ENCODE data around the gene KLHL8. TPM values are rescaled to one million over a fixed set of nuclear protein-coding genes. Genes with fewer than 3 reads are reported as not detected.

Gene KLHL8
- total RNA-seq, 2 donors from 2014 or later: 6.2 to 7.7 TPM

- H3K27ac ChIP-seq: no peak overlapping the region
- H3K4me3 ChIP-seq: no peak overlapping the region
- H3K9me3 ChIP-seq: no peaks in the 10 kb centered on the region
- intact Hi-C loops (cut with DNase I): no loop called here
- no peak for DNase-seq (ENCODE audit: low spot score)
- no peaks in the 10 kb centered on the region for H3K36me3 ChIP-seq
- H3K27me3 ChIP-seq (replicated peaks; ENCODE audit: insufficient read depth): no peaks in the 10 kb centered on the region
- no peak for TF ChIP-seq CTCF (IDR thresholded peaks at IDR 0.05)
- no peak for TF ChIP-seq POLR2A (IDR thresholded peaks at IDR 0.05)
- TF ChIP-seq POLR2AphosphoS5 (IDR thresholded peaks at IDR 0.05): no peak
- 92% methylated on average over 2 of the region's 2 CpGs for WGBS
- H3K4me1 ChIP-seq (replicated peaks): no peaks in the 10 kb centered on the region
Observed at GRCh38 chr4:87196146-87196545, 24.3 kb downstream of the KLHL8 start.

GRCh38 chr4:87193958-87194675 lies 26.3 kb downstream of the KLHL8 start:
- Histone ChIP-seq H3K4me1 (replicated peaks) (no peaks in the 10 kb centered on the region), H3K27me3 (replicated peaks; ENCODE audit: insufficient read depth) (no peaks in the 10 kb centered on the region), H3K9me3 (no peaks in the 10 kb centered on the region), H3K36me3 (no peaks in the 10 kb centered on the region), H3K27ac (no peak overlapping the region), H3K4me3 (no peak overlapping the region)
- DNase-seq (ENCODE audit: low spot score): no peak
- TF ChIP-seq POLR2AphosphoS5 (IDR thresholded peaks at IDR 0.05) (no peak), POLR2A (IDR thresholded peaks at IDR 0.05) (no peak), CTCF (IDR thresholded peaks at IDR 0.05) (no peak)
- intact Hi-C loops (cut with DNase I): no loop called here
- WGBS: 92% methylated on average over 4 of the region's 4 CpGs

- H3K4me3 ChIP-seq: no peak overlapping the region
- no peaks in the 10 kb centered on the region for H3K36me3 ChIP-seq
- H3K27me3 ChIP-seq (replicated peaks; ENCODE audit: insufficient read depth): no peaks in the 10 kb centered on the region
- intact Hi-C loops (cut with DNase I): no loop called here
- no peak overlapping the region for H3K27ac ChIP-seq
- DNase-seq (ENCODE audit: low spot score): no peak
- H3K4me1 ChIP-seq (replicated peaks): no peaks in the 10 kb centered on the region
- TF ChIP-seq POLR2A (IDR thresholded peaks at IDR 0.05): no peak
- no peak for TF ChIP-seq POLR2AphosphoS5 (IDR thresholded peaks at IDR 0.05)
- no peak for TF ChIP-seq CTCF (IDR thresholded peaks at IDR 0.05)
- WGBS: 99% methylated on average over 3 of the region's 3 CpGs
- H3K9me3 ChIP-seq: no peaks in the 10 kb centered on the region
Observed at GRCh38 chr4:87192145-87192919, 28.1 kb downstream of the KLHL8 start.

GRCh38 chr4:87188932-87189331 lies 31.5 kb downstream of the KLHL8 start:
- Histone ChIP-seq H3K27me3 (replicated peaks; ENCODE audit: insufficient read depth) (no peaks in the 10 kb centered on the region), H3K4me3 (no peak overlapping the region), H3K4me1 (replicated peaks) (no peaks in the 10 kb centered on the region), H3K36me3 (no peaks in the 10 kb centered on the region), H3K9me3 (no peaks in the 10 kb centered on the region), H3K27ac (no peak overlapping the region)
- WGBS: 94% methylated on average over 7 of the region's 7 CpGs
- DNase-seq (ENCODE audit: low spot score): no peak
- TF ChIP-seq POLR2A (IDR thresholded peaks at IDR 0.05) (no peak), CTCF (IDR thresholded peaks at IDR 0.05) (no peak), POLR2AphosphoS5 (IDR thresholded peaks at IDR 0.05) (no peak)
- intact Hi-C loops (cut with DNase I): no loop called here

Data from prostate gland (tissue), 2 donors.